GM06990 (cell line): ENCODE data around the gene PBX3.

Experiments
- DNase-seq: peaks from one replicate; pipeline ENCODE4 v3.0.0-alpha.2; 2011; ENCODE audit not compliant: insufficient read length; ENCODE audit errors: extremely low read depth
- H3K27me3 ChIP-seq: replicated peaks from 2 replicates; pipeline ENCODE4 v1.6.0; 2011; ENCODE audit warnings: low read length; ENCODE audit not compliant: control insufficient read depth, insufficient read depth
- H3K36me3 ChIP-seq: 2 replicates; pipeline ENCODE4 v1.5.1; 2011; ENCODE audit warnings: low read length; ENCODE audit not compliant: control insufficient read depth, insufficient read depth
- H3K4me3 ChIP-seq: replicated peaks from 2 replicates; pipeline ENCODE4 v1.5.1; 2011; ENCODE audit warnings: low read depth, mild to moderate bottlenecking, control low read depth, low read length
- TF ChIP-seq, protein P1 (sequence below): IDR thresholded peaks from 2 replicates; pipeline ENCODE4 v1.5.1; 2011; ENCODE audit warnings: low read length, control low read depth, mild to moderate bottlenecking, inconsistent platforms; ENCODE audit not compliant: insufficient read depth, poor library complexity, severe bottlenecking

PBX3 gene

DNA sequence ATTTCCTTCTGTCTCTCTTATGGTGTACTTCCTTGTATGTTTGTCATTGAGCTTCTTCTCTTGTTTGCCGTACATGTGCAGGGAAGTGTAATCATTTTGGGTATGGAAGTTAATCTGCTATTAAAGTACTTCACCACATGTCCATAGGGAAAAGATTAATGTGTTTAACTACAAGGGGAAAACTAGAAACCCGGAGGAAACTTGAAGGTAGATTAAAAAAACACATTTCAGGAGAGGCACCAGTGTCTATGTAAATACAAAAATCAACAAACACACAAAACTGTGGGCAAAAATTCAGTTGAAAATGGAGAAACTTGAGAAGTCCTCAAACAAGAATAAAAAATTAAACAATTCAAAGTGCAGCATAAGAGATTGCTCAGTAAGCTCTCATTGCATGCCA is 166.4 kb downstream of the PBX3 start:
- Histone ChIP-seq H3K4me3 (no peak overlapping the region), H3K36me3 (no peaks in the 10 kb centered on the region; the same call in 1 of the 2 replicates), H3K27me3 (no peaks in the 10 kb centered on the region)
- no peak for DNase-seq
- TF ChIP-seq, protein P1, sequence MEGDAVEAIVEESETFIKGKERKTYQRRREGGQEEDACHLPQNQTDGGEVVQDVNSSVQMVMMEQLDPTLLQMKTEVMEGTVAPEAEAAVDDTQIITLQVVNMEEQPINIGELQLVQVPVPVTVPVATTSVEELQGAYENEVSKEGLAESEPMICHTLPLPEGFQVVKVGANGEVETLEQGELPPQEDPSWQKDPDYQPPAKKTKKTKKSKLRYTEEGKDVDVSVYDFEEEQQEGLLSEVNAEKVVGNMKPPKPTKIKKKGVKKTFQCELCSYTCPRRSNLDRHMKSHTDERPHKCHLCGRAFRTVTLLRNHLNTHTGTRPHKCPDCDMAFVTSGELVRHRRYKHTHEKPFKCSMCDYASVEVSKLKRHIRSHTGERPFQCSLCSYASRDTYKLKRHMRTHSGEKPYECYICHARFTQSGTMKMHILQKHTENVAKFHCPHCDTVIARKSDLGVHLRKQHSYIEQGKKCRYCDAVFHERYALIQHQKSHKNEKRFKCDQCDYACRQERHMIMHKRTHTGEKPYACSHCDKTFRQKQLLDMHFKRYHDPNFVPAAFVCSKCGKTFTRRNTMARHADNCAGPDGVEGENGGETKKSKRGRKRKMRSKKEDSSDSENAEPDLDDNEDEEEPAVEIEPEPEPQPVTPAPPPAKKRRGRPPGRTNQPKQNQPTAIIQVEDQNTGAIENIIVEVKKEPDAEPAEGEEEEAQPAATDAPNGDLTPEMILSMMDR: no peak

GRCh38 chr9:125914411-125914810 is 167.2 kb downstream of the PBX3 start:
- DNase-seq: no peak
- no peaks in the 10 kb centered on the region; the same call in 1 of the 2 replicates for H3K36me3 ChIP-seq
- no peaks in the 10 kb centered on the region for H3K27me3 ChIP-seq
- H3K4me3 ChIP-seq: no peak overlapping the region
- TF ChIP-seq, protein P1: no peak

DNA sequence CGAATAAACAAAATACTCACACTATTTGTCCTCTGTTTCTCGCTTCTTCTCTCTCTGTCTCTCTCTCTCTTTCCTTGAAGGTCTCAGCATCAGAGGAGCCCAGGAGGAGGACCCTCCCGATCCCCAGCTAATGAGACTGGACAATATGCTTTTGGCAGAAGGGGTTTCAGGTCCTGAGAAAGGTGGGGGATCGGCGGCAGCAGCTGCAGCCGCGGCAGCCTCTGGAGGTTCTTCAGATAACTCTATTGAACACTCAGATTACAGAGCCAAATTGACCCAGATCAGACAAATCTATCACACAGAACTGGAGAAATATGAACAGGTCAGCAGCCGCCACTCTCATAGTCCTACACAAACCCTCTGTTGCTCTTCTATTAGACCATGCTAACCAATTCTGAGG is 168.4 kb downstream of the PBX3 start:
- H3K4me3 ChIP-seq: no peak overlapping the region
- no peak for DNase-seq
- H3K36me3 ChIP-seq: no peaks in the 10 kb centered on the region; the same call in 1 of the 2 replicates
- H3K27me3 ChIP-seq: no peaks in the 10 kb centered on the region
- TF ChIP-seq, protein P1: no peak

DNA sequence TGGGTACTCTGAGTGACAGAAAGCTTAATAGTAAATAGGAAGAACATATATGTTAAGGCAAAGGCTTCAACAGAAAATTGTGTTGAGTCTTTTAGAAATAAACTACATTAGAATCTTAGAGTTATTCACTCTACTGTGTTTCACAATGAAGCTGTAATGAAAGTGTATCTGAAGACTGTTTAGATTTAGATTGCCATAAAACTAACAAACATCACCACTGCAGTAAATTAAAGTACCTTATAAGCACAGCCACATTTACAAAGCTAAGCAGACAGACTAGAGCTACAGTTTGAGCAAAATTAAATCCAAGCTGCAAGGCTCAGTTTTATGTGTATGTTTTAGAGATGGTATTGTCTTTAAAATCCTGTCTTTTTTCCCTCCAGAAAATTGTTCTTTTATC is 172.4 kb downstream of the PBX3 start:
- DNase-seq: no peak
- Histone ChIP-seq H3K4me3 (no peak overlapping the region), H3K27me3 (no peaks in the 10 kb centered on the region), H3K36me3 (no peaks in the 10 kb centered on the region; the same call in 1 of the 2 replicates)
- TF ChIP-seq, protein P1: no peak

DNA sequence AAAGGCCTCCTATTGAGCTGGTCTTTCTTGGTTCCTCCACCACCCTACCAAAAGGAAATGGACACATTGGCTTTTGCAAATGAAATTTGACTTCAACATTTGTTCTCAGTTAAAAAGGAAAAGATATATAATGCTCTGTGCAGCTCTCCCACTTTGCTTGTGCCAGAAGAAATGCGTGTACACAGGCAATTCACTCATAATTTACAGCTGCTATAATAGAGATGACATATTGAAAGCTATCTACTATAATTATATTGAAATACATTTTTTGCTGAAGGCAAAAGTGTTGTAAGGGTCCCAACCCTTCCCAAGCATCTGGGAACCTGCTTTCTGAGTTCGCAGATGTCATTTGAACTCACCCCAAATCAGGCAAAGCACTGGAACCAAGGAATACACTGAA is 173.2 kb downstream of the PBX3 start:
- H3K36me3 ChIP-seq: no peaks in the 10 kb centered on the region; the same call in 1 of the 2 replicates
- no peaks in the 10 kb centered on the region for H3K27me3 ChIP-seq
- TF ChIP-seq, protein P1: no peak
- H3K4me3 ChIP-seq: no peak overlapping the region
- DNase-seq: no peak

DNA sequence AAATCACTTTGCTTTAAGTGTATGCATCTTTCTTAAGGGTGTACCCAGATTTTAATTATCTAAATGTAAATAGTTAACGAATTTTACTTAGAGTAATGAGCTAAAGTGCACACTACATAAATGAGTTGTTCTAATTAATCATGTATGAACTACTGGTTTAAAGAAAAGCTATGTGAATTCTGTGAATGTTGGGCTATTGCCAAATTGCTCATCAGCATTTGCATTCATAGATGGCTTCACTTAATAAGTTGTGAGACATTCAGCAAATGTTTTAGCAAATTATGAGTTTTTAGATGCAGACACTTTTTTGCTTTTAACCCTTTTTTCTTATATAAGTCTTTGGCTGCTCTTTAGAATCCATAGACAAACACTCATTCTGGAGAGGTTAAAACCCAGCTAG is 175.7 kb downstream of the PBX3 start:
- Histone ChIP-seq H3K27me3 (no peaks in the 10 kb centered on the region), H3K36me3 (no peaks in the 10 kb centered on the region), H3K4me3 (no peak overlapping the region)
- TF ChIP-seq, protein P1: no peak
- DNase-seq: no peak
